Measurements from ENCODE around the gene ARHGAP22.

ARHGAP22 gene

GRCh38 chr10:48414160-48414559 lies 190.7 kb downstream of the ARHGAP22 start:
- H3K4me3 ChIP-seq: no peak overlapping the region

GRCh38 chr10:48412933-48413332 lies 191.9 kb downstream of the ARHGAP22 start:
- peaks cover 40 to 44% (median 42%) of the 10 kb centered on the region in 3 donors for H3K36me3 ChIP-seq
- H3K9me3 ChIP-seq: peaks cover 0 to 19% (median 14%) of the 10 kb centered on the region in 3 donors
- no peaks in the 10 kb centered on the region for H3K27me3 ChIP-seq
- H3K4me1 ChIP-seq: peaks cover 0 to 5% (median 0%) of the 10 kb centered on the region in 4 donors
- no peak for DNase-seq
- H3K4me3 ChIP-seq: no peak overlapping the region
- intact Hi-C loops (cut with DNase I; ENCODE audit: low total_unique reads): no loop called here
- no peak for TF ChIP-seq CTCF (IDR thresholded peaks at IDR 0.05)
- H3K27ac ChIP-seq: no peak overlapping the region

More at GRCh38 chr10:48414160-48414559, 190.7 kb downstream of the ARHGAP22 start:
- TF ChIP-seq CTCF (IDR thresholded peaks at IDR 0.05): no peak
- peaks cover 0 to 5% (median 0%) of the 10 kb centered on the region in 4 donors for H3K4me1 ChIP-seq
- no peak overlapping the region for H3K27ac ChIP-seq
- peaks cover 0 to 19% (median 14%) of the 10 kb centered on the region in 3 donors for H3K9me3 ChIP-seq
- intact Hi-C loops (cut with DNase I; ENCODE audit: low total_unique reads): no loop called here
- DNase-seq: no peak
- H3K36me3 ChIP-seq: peaks cover 34 to 38% (median 35%) of the 10 kb centered on the region in 3 donors
- no peaks in the 10 kb centered on the region for H3K27me3 ChIP-seq

- no peak for DNase-seq
- peaks cover 0 to 19% (median 14%) of the 10 kb centered on the region in 3 donors for H3K9me3 ChIP-seq
- no peaks in the 10 kb centered on the region for H3K27me3 ChIP-seq
- TF ChIP-seq CTCF (IDR thresholded peaks at IDR 0.05): no peak
- no peak overlapping the region for H3K4me3 ChIP-seq
- H3K36me3 ChIP-seq: peaks cover 40 to 44% (median 42%) of the 10 kb centered on the region in 3 donors
- intact Hi-C loops (cut with DNase I; ENCODE audit: low total_unique reads): no loop called here
- H3K27ac ChIP-seq: no peak overlapping the region
- peaks cover 0 to 5% (median 0%) of the 10 kb centered on the region in 4 donors for H3K4me1 ChIP-seq
Observed at GRCh38 chr10:48412081-48412480, 192.8 kb downstream of the ARHGAP22 start.

- no peak for TF ChIP-seq CTCF (IDR thresholded peaks at IDR 0.05)
- DNase-seq: no peak
- H3K27ac ChIP-seq: no peak overlapping the region
- no peak overlapping the region for H3K4me3 ChIP-seq
- peaks cover 0 to under 1% (median 0%) of the 10 kb centered on the region in 4 donors for H3K4me1 ChIP-seq
- intact Hi-C loops (cut with DNase I; ENCODE audit: low total_unique reads): no loop called here
- H3K27me3 ChIP-seq: no peaks in the 10 kb centered on the region
- H3K9me3 ChIP-seq: peaks cover 0 to 19% (median 14%) of the 10 kb centered on the region in 3 donors
- H3K36me3 ChIP-seq: peaks cover 40 to 44% (median 42%) of the 10 kb centered on the region in 3 donors
Observed at GRCh38 chr10:48411510-48411909, 193.4 kb downstream of the ARHGAP22 start.

GRCh38 chr10:48410503-48410902 lies 194.4 kb downstream of the ARHGAP22 start:
- Histone ChIP-seq H3K9me3 (peaks cover 0 to 19% (median 14%) of the 10 kb centered on the region in 3 donors), H3K27ac (no peak overlapping the region), H3K27me3 (no peaks in the 10 kb centered on the region), H3K4me3 (no peak overlapping the region), H3K36me3 (peaks cover 40 to 44% (median 42%) of the 10 kb centered on the region in 3 donors), H3K4me1 (no peaks in the 10 kb centered on the region)
- TF ChIP-seq CTCF (IDR thresholded peaks at IDR 0.05): no peak
- intact Hi-C loops (cut with DNase I; ENCODE audit: low total_unique reads): no loop called here
- no peak for DNase-seq

GRCh38 chr10:48406658-48407057 lies 198.2 kb downstream of the ARHGAP22 start:
- peaks cover 24 to 27% (median 26%) of the 10 kb centered on the region in 3 donors for H3K36me3 ChIP-seq
- DNase-seq: no peak
- TF ChIP-seq CTCF (IDR thresholded peaks at IDR 0.05): no peak
- H3K27me3 ChIP-seq: no peaks in the 10 kb centered on the region
- H3K27ac ChIP-seq: no peak overlapping the region
- H3K9me3 ChIP-seq: peaks cover 0 to 4% (median 1%) of the 10 kb centered on the region in 3 donors
- intact Hi-C loops (cut with DNase I; ENCODE audit: low total_unique reads): no loop called here
- no peaks in the 10 kb centered on the region for H3K4me1 ChIP-seq
- H3K4me3 ChIP-seq: no peak overlapping the region
